H9 (cell line): Measurements from ENCODE around the gene EXOC5. TPM values are rescaled to one million over a fixed set of nuclear protein-coding genes. Genes with fewer than 3 reads are reported as not detected.

Source experiments
- DNase-seq: peaks from one replicate; pipeline ENCODE4 v3.0.0-alpha.2; 2017
- H2AFZ ChIP-seq: one replicate; pipeline ENCODE4 v1.6.1; 2013; ENCODE audit warnings: mild to moderate bottlenecking, low read length, control low read depth, moderate library complexity
- H2AK5ac ChIP-seq: 2 replicates; pipeline ENCODE4 v1.6.1; 2013; ENCODE audit warnings: low read length, control low read depth, mixed read lengths; ENCODE audit not compliant: insufficient read length
- H2BK120ac ChIP-seq: one replicate; pipeline ENCODE4 v1.6.1; 2013; ENCODE audit warnings: low read depth, mild to moderate bottlenecking, low read length, control low read depth, inconsistent platforms; ENCODE audit not compliant: poor library complexity, severe bottlenecking
- H2BK12ac ChIP-seq: 2 replicates; pipeline ENCODE4 v1.6.1; 2013; ENCODE audit warnings: low read length, control low read depth, mixed read lengths, low read depth; ENCODE audit not compliant: insufficient read length
- H2BK15ac ChIP-seq: 2 replicates; pipeline ENCODE4 v1.6.1; 2013; ENCODE audit warnings: low read depth, low read length, control low read depth
- H2BK20ac ChIP-seq: one replicate; pipeline ENCODE4 v1.6.1; 2013; ENCODE audit warnings: low read depth, mild to moderate bottlenecking, low read length, control low read depth, inconsistent platforms; ENCODE audit not compliant: poor library complexity, severe bottlenecking
- H2BK5ac ChIP-seq: 2 replicates; pipeline ENCODE4 v1.6.1; 2013; ENCODE audit warnings: low read length, control low read depth, mixed read lengths; ENCODE audit not compliant: insufficient read length
- H3K14ac ChIP-seq: 2 replicates; pipeline ENCODE4 v1.6.1; 2013; ENCODE audit warnings: low read length, control low read depth; ENCODE audit not compliant: insufficient read depth
- H3K18ac ChIP-seq: 2 replicates; pipeline ENCODE4 v1.6.1; 2013; ENCODE audit warnings: low read depth, mild to moderate bottlenecking, mixed read lengths, low read length, control low read depth; ENCODE audit not compliant: insufficient read length
- H3K23ac ChIP-seq: 2 replicates; pipeline ENCODE4 v1.6.1; 2013; ENCODE audit warnings: low read length, control low read depth, mixed read lengths, low read depth; ENCODE audit not compliant: insufficient read length
- H3K23me2 ChIP-seq: 2 replicates; pipeline ENCODE4 v1.6.1; 2013; ENCODE audit warnings: low read depth, mild to moderate bottlenecking, mixed read lengths, low read length, control low read depth; ENCODE audit not compliant: insufficient read length, poor library complexity, severe bottlenecking
- H3K27ac ChIP-seq: 2 replicates; pipeline ENCODE4 v1.5.1; 2013; ENCODE audit warnings: low read length, control low read depth, mixed read lengths, low read depth; ENCODE audit not compliant: insufficient read length
- H3K27me3 ChIP-seq: 2 replicates; pipeline ENCODE4 v1.6.1; 2013; ENCODE audit warnings: low read length, control low read depth, inconsistent platforms; ENCODE audit not compliant: insufficient read depth
- H3K4ac ChIP-seq: 2 replicates; pipeline ENCODE4 v1.6.1; 2013; ENCODE audit warnings: low read depth, mild to moderate bottlenecking, control low read depth, inconsistent platforms, low read length, moderate library complexity
- H3K4me1 ChIP-seq: 2 replicates; pipeline ENCODE4 v1.6.1; 2013; ENCODE audit warnings: low read length, control low read depth, inconsistent platforms; ENCODE audit not compliant: insufficient read depth
- H3K4me2 ChIP-seq: 2 replicates; pipeline ENCODE4 v1.6.1; 2013; ENCODE audit warnings: low read length, control low read depth, mixed read lengths; ENCODE audit not compliant: insufficient read length, insufficient read depth
- H3K56ac ChIP-seq: 2 replicates; pipeline ENCODE4 v1.6.1; 2013; ENCODE audit warnings: low read depth, mild to moderate bottlenecking, mixed read lengths, low read length, control low read depth; ENCODE audit not compliant: insufficient read length
- H3K79me1 ChIP-seq: 2 replicates; pipeline ENCODE4 v1.6.1; 2013; ENCODE audit warnings: low read depth, mild to moderate bottlenecking, moderate library complexity, low read length, control low read depth, inconsistent platforms; ENCODE audit not compliant: insufficient read depth, poor library complexity, severe bottlenecking
- H3K79me2 ChIP-seq: 2 replicates; pipeline ENCODE4 v1.6.1; 2013; ENCODE audit warnings: low read length, control low read depth, inconsistent platforms; ENCODE audit not compliant: insufficient read depth
- H3K9ac ChIP-seq: 2 replicates; pipeline ENCODE4 v1.6.1; 2013; ENCODE audit warnings: low read length, control low read depth, mixed read lengths; ENCODE audit not compliant: insufficient read length; ENCODE audit errors: extremely low read depth
- H3K9me3 ChIP-seq: one replicate; pipeline ENCODE4 v1.6.1; 2013; ENCODE audit warnings: low read depth, low read length, inconsistent platforms; ENCODE audit not compliant: control insufficient read depth
- H3T11ph ChIP-seq: one replicate; pipeline ENCODE4 v1.6.1; 2013; ENCODE audit warnings: mild to moderate bottlenecking, low read length, control low read depth, inconsistent platforms
- H4K20me1 ChIP-seq: one replicate; pipeline ENCODE4 v1.6.1; 2013; ENCODE audit not compliant: control insufficient read depth, insufficient read length, insufficient read depth
- H4K5ac ChIP-seq: 2 replicates; pipeline ENCODE4 v1.6.1; 2013; ENCODE audit warnings: low read depth, mild to moderate bottlenecking, mixed read lengths, low read length, control low read depth; ENCODE audit not compliant: insufficient read length
- H4K8ac ChIP-seq: replicated peaks from 2 replicates; pipeline ENCODE4 v1.6.1; 2013; ENCODE audit warnings: low read length, control low read depth, mixed read lengths, low read depth; ENCODE audit not compliant: insufficient read length
- H4K91ac ChIP-seq: 2 replicates; pipeline ENCODE4 v1.6.1; 2013; ENCODE audit warnings: low read depth, mild to moderate bottlenecking, moderate library complexity, mixed read lengths, low read length, control low read depth; ENCODE audit not compliant: insufficient read length
- H3K27ac Mint-ChIP-seq, 3 experiments: 2 replicates in 2 of 3; 3 replicates in 1 of 3; pipeline ENCODE4 v1.8.0; 2020 to 2021; ENCODE audit warnings: mixed read lengths in 3 of 3, mild to moderate bottlenecking in 1 of 3, moderate library complexity in 1 of 3
- H3K27me3 Mint-ChIP-seq: 2 replicates; pipeline ENCODE4 v1.8.0; 2021; ENCODE audit warnings: low read depth, mild to moderate bottlenecking, moderate library complexity, mixed read lengths
- H3K36me3 Mint-ChIP-seq, 3 experiments: 2 replicates in 2 of 3; 3 replicates in 1 of 3; pipeline ENCODE4 v1.8.0; 2020 to 2021; ENCODE audit warnings: low read depth in 3 of 3, mixed read lengths in 3 of 3; ENCODE audit not compliant: insufficient read depth in 1 of 3
- H3K4me1 Mint-ChIP-seq, 2 experiments: 2 replicates each; pipeline ENCODE4 v1.8.0; 2020; ENCODE audit warnings: mixed read lengths in 2 of 2
- H3K4me3 Mint-ChIP-seq, 2 experiments: 2 replicates in 1 of 2; 3 replicates in 1 of 2; pipeline ENCODE4 v1.8.0; 2020 to 2021; ENCODE audit warnings: mild to moderate bottlenecking in 2 of 2, mixed read lengths in 2 of 2, moderate library complexity in 1 of 2
- H3K9me3 Mint-ChIP-seq, 2 experiments: 2 replicates in 1 of 2; 3 replicates in 1 of 2; pipeline ENCODE4 v1.8.0; 2020; ENCODE audit warnings: mild to moderate bottlenecking in 2 of 2, mixed read lengths in 2 of 2, moderate library complexity in 1 of 2
- CTCF ChIP-seq: fragments of 200-600 bp; sonication (generic); conservative IDR thresholded peaks from 3 replicates; pipeline ENCODE4 v1.8.0; 2021; ENCODE audit warnings: antibody characterized with exemption, mild to moderate bottlenecking
- WGBS: extraction: QIAGEN DNeasy Blood & Tissue Kit; methylation state at CpG from one replicate; pipeline ENCODE4 v1.1.7; 2013; ENCODE audit warnings: missing lambda C conversion rate, low lambda C conversion rate, mixed read lengths; ENCODE audit not compliant: insufficient read length; ENCODE audit errors: extremely low coverage; 5-methylcytosine and 5-hydroxymethylcytosine counted together
- total RNA-seq: library from RNA; stranded (reverse); gene quantifications from 2 replicates; pipeline ENCODE4 v1.2.1, GENCODE V29; 2021

The EXOC5 gene
- total RNA-seq, 1 experiment from 2014 or later: 92.9 TPM

- Histone ChIP-seq H3K79me1 (peaks cover 8% of the 10 kb centered on the region), H2BK120ac (no peak overlapping the region), H2BK12ac (no peak overlapping the region), H2BK20ac (no peak overlapping the region), H4K8ac (no peak overlapping the region), H4K20me1 (peaks cover 2% of the 10 kb centered on the region), H3K4ac (no peak overlapping the region), H2AK5ac (no peak overlapping the region), H3K9ac (no peak overlapping the region), H3K27me3 (no peaks in the 10 kb centered on the region), H4K5ac (no peak overlapping the region), H3K4me1 (no peaks in the 10 kb centered on the region; the same call in 1 of the 2 replicates), H3K56ac (no peak overlapping the region), H3K4me2 (no peak overlapping the region), H3K18ac (no peak overlapping the region), H3K9me3 (no peaks in the 10 kb centered on the region), H3K23ac (no peak overlapping the region), H3K23me2 (peaks cover 3% of the 10 kb centered on the region), H3K14ac (no peak overlapping the region), H3T11ph (no peak overlapping the region), H3K79me2 (peaks cover 21% of the 10 kb centered on the region; the same call in 1 of the 2 replicates), H2BK5ac (no peak overlapping the region), H2BK15ac (no peak overlapping the region), H2AFZ (no peak overlapping the region), H4K91ac (no peak overlapping the region), H3K27ac (no peak overlapping the region)
- no CpG with 5 or more reads among the region's 2 CpGs for WGBS
- Mint-ChIP-seq H3K4me3 (peak overlapping the region in 1 of 2 experiments; percentile 33; a peak in 2 of 5 replicates), H3K27me3 (no peaks in the 10 kb centered on the region), H3K27ac (peak overlapping the region in 1 of 3 experiments; percentile 62; a peak in 1 of 7 replicates), H3K36me3 (peaks cover 2 to 4% (median 3%) of the 10 kb centered on the region in 3 experiments; a peak in 4 of 7 replicates), H3K4me1 (peaks cover 38 to 45% of the 10 kb centered on the region in 2 experiments), H3K9me3 (no peaks in the 10 kb centered on the region)
- TF ChIP-seq CTCF: no peak
- DNase-seq: no peak
Measured at GRCh38 chr14:57266065-57266464, 2.6 kb downstream of the EXOC5 start.
